ENCODE measurements around the gene PLEKHO2. TPM values are rescaled to one million over a fixed set of nuclear protein-coding genes. Genes with fewer than 3 reads are reported as not detected.

PLEKHO2 gene
- total and polyA plus RNA-seq, 2 of the 8 experiments (the other 6 are each of a cell fraction or from before 2014, with no cell fraction given), result 16.9 to 20.1 TPM

DNA sequence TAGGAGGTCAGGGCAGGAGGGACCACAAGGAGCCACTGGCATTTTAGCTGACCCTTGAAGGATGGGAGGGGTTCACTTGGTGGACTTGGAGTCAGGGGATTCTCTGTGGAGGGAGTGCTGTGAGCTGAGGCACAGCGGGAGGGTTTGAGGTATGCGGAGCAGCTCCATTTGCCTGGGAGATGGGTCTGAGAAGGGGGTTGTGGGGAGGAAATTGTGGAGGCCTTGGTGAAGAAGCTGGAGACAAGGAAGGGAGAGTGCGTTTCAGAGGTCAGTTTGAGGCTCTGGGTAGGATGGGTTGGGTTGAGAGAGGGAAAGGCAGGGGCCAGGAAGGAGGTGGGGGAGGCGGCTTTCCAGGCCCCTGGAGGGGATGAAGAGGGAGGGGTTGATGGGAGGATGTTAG is 20.2 kb downstream of the PLEKHO2 start (continued):
- TF ChIP-seq JUND (IDR thresholded peaks at IDR 0.05; ENCODE audit: low read length) (no peak), EZH2 (IDR thresholded peaks at IDR 0.05; ENCODE audit: low read depth, low read length, severe bottlenecking) (no peak), USF2 (IDR thresholded peaks at IDR 0.05; ENCODE audit: low read length) (no peak), BCL11A (IDR thresholded peaks at IDR 0.05; ENCODE audit: low read depth in 2 of 2, low read length in 2 of 2) (no peak), TEAD4 (IDR thresholded peaks at IDR 0.05; ENCODE audit: low read depth, low read length) (no peak)

Measured in H1 (cell line).